AG09309 (cell line): ENCODE data around the gene NQO1.

Source experiments
- DNase-seq: peaks from one replicate; pipeline ENCODE4 v3.0.0-alpha.2; 2010; ENCODE audit warnings: low read depth
- H3K4me3 ChIP-seq: 2 replicates; pipeline ENCODE4 v1.5.1; 2011; ENCODE audit warnings: mild to moderate bottlenecking, low read depth, low read length, moderate library complexity; ENCODE audit not compliant: control insufficient read depth
- TF ChIP-seq, protein P1 (sequence below): IDR thresholded peaks from 2 replicates; pipeline ENCODE4 v1.5.1; 2011; ENCODE audit warnings: mild to moderate bottlenecking, low read depth, low read length, inconsistent platforms; ENCODE audit not compliant: insufficient read depth, control insufficient read depth; ENCODE audit errors: missing control alignments

NQO1 gene

DNA sequence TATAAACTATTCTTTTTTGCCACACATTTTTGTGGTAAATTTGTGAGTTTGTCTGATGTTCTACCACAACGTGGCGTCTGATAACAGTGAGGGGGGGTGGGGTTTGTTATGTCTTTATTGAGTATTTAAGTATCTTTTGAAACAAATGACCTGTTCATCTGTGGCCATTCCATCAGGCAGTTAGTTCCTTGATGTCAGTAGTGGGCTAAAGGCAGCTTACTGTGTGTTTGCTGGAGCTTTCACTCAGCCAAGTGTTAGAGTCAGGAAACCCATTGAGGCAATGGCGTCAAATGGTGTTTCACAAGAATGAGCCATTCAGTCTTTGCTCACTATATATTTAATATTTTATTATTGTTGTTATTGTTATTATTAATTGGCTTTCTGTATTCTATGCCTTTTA, 28.0 kb downstream of the NQO1 start:
- TF ChIP-seq, protein P1, sequence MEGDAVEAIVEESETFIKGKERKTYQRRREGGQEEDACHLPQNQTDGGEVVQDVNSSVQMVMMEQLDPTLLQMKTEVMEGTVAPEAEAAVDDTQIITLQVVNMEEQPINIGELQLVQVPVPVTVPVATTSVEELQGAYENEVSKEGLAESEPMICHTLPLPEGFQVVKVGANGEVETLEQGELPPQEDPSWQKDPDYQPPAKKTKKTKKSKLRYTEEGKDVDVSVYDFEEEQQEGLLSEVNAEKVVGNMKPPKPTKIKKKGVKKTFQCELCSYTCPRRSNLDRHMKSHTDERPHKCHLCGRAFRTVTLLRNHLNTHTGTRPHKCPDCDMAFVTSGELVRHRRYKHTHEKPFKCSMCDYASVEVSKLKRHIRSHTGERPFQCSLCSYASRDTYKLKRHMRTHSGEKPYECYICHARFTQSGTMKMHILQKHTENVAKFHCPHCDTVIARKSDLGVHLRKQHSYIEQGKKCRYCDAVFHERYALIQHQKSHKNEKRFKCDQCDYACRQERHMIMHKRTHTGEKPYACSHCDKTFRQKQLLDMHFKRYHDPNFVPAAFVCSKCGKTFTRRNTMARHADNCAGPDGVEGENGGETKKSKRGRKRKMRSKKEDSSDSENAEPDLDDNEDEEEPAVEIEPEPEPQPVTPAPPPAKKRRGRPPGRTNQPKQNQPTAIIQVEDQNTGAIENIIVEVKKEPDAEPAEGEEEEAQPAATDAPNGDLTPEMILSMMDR = no peak
- H3K4me3 ChIP-seq = no peak overlapping the region
- no peak for DNase-seq

DNA sequence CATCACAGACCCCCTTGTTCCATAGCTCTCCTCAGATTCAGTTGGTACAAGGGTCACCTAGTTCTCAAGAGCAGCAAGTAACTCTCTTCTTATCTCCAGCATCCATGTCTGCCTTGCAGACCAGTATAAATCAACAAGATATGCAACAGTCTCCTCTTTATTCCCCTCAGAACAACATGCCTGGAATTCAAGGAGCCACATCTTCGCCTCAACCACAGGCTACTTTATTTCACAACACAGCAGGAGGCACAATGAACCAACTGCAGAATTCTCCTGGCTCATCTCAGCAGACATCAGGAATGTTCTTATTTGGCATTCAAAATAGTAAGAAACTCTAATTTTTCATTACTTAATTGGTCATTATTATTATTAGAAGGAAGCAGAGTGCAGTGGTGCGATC, 32.4 kb downstream of the NQO1 start:
- no peak overlapping the region for H3K4me3 ChIP-seq
- TF ChIP-seq, protein P1 = no peak
- no peak for DNase-seq

DNA sequence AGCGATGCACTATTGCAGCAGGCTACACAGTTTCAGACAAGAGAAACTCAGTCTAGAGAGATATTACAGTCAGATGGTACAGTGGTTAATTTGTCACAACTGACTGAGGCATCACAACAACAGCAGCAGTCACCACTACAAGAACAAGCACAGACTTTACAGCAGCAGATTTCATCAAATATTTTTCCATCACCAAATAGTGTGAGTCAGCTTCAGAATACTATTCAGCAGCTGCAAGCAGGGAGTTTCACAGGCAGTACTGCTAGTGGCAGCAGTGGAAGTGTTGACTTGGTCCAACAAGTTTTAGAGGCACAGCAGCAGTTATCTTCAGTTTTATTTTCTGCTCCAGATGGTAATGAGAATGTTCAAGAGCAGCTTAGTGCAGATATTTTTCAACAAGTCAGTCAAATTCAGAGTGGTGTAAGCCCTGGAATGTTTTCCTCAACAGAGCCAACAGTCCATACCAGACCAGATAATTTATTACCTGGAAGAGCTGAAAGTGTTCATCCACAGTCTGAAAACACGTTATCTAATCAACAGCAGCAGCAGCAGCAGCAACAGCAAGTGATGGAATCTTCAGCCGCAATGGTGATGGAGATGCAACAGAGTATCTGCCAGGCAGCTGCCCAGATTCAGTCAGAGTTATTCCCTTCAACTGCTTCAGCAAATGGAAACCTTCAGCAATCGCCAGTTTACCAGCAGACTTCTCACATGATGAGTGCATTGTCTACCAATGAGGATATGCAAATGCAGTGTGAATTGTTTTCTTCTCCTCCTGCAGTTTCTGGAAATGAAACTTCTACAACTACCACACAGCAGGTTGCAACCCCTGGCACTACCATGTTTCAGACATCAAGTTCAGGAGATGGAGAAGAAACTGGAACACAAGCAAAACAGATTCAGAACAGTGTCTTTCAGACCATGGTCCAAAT, 34.1 kb downstream of the NQO1 start:
- no peak overlapping the region for H3K4me3 ChIP-seq
- DNase-seq = no peak

DNA sequence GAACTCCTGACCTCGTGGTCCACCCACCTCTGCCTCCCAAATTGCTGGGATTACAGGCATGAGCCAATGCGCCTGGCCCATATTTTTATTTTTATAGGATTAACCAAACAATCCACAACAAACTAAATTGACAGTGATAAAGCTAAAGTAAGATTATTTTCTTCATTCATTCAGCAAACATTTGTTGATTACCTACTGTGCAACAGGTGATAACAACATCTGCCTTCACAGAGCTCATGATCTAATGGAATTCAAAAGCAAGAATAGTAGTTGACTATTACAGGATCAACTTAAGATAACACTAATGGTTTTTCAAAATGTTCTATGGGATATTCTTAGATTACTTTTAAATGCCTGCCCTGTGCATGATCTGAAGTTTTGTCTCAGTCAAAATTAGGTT, 37.8 kb downstream of the NQO1 start:
- DNase-seq = no peak
- TF ChIP-seq, protein P1 = no peak

More for the DNA sequence above, 34.1 kb downstream of the NQO1 start:
- TF ChIP-seq, protein P1 = no peak

DNA sequence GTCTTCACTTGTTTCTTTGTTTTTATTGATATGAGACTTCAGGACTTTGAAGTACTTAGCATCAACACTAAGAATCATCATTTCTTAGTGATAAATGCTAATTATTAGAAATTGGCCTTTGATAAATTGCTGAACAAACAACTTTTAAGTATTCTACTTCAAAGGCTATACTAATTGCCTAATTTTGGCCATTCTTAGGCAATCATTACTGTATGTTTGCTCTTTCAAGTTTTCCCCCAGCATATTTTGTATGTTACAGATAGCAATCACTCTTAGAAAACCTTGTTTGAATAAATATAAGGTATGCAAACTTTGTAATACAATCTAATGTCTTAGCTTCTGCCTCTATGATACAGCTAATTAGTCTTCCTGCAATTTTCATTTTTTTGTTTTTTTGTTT, 46.0 kb downstream of the NQO1 start:
- no peak overlapping the region for H3K4me3 ChIP-seq
- TF ChIP-seq, protein P1 = no peak
- no peak for DNase-seq

More for the DNA sequence above, 37.8 kb downstream of the NQO1 start:
- H3K4me3 ChIP-seq = no peak overlapping the region

DNA sequence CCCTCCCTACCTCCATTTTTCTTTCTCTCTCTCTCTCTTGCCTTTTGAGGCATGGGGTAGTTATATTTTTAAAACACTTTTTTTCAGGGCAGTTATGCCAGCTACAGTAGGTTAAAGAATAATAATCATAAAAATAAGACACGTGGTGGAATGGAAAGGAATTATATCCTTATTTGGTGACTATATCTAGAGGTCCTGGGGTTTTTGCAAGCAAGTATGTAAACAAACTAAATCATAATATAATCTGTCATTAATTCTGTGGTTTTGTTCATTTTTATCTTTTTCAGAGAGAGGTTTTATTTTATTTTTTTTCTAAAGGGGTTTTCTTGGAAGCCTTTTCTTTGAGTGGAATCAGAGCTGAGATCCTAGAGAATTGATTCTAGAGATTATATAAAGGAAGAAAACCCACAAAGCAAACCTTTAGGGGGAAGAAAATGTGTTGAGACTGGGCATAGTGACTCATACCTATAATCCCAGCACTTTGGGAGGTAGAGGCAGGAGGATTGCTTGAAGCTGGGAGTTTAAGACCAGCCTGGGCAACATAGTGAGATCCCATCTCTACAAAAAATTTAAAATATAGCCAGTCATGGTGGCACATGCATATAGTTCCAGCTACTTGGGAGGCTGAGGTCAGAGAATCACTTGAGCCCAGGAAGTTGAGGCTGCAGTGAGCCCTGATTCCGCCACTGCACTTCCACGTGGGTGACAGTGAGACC, 53.2 kb downstream of the NQO1 start:
- TF ChIP-seq, protein P1 = no peak
- DNase-seq = no peak

More for the DNA sequence above, 53.2 kb downstream of the NQO1 start:
- no peak overlapping the region for H3K4me3 ChIP-seq
